ENCODE data around the gene LRRK1.

The LRRK1 gene

GRCh38 chr15:100981086-100981485 is 61.9 kb downstream of the LRRK1 start:
- no peak for DNase-seq

DNA sequence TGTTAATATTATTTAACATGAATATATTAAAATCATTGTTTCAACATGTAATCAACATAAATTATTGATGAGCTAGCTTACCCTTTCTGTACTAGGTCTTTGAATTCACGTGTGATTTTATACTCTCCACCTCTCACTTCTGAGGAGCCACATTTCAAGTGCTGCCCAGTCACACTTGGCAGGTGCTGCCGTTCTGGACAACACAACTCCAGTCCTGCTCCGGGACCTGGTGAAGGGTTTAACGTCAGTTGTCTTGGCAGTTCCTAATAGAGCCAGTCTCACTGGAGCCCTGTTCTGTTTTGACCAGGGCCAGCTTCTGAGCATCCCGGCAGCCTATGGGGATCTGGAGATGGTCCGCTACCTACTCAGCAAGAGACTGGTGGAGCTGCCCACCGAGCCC is 64.1 kb downstream of the LRRK1 start:
- no peak for DNase-seq

- no peak for DNase-seq
Measured at GRCh38 chr15:100985401-100985800, 66.2 kb downstream of the LRRK1 start.

GRCh38 chr15:100986158-100986896 is 67.2 kb downstream of the LRRK1 start:
- no peak for DNase-seq

- DNase-seq, result no peak
Measured at GRCh38 chr15:100987143-100987542, 68.0 kb downstream of the LRRK1 start.

DNA sequence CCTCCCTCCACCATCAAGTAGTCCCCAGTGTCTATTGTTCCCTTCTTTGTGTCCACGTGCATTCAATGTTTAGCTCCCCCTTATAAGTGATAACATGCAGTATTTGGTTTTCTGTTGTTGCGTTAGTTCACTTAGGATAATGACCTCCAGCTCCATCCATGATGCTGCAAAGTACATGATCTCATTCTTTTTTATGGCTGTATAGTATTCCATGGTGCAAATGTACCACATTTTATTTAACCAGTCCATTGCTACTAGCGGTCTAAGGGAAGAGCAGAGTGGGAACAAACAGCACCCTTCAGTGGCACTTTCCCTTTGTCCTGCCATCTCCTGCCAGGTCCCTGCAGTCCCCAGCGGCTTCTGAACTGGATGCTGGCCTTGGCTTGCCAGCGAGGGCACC is 69.1 kb downstream of the LRRK1 start:
- DNase-seq, result no peak

GRCh38 chr15:100988857-100989256 is 69.7 kb downstream of the LRRK1 start:
- no peak for DNase-seq

DNA sequence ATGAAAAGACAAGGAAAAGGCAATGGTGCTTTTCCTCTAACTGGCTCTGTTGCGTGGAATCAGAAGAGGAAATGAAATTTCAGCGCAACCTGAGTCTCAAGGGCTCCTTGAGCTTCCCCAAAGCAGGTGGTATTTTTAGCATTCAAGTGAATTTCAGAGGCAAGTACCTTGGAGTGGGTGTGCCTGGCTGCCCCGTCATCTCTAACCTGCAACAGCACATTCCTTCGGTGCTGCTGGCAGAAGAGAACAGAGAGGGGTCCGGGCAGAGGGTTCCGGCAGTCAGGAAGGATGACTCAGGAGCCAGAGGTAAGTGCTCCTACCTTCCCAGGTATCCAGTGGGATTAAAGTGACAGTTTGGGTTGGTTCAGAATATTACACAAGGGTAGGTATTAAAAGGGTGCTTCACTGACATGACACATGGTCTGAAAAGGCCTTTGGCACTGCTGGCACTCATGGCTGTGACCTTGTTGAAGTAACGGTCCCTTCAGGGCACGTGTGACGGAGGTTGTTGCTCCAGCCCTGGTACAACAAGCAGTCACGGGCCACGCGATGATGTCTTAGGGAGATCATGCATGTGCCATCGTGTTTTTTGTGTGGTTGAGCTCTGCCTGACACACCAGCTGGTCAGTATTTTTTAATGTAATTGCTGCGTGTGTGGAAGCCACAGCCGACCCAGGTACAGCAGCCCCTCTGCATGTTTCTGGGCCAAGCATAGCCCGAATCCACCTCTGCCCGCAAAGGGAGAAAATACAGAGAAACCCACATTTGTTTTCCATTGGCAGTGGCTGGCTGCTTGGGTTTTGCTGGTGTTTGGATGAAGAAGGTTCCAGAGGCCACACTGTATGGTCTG is 75.7 kb downstream of the LRRK1 start:
- no peak for DNase-seq

DNA sequence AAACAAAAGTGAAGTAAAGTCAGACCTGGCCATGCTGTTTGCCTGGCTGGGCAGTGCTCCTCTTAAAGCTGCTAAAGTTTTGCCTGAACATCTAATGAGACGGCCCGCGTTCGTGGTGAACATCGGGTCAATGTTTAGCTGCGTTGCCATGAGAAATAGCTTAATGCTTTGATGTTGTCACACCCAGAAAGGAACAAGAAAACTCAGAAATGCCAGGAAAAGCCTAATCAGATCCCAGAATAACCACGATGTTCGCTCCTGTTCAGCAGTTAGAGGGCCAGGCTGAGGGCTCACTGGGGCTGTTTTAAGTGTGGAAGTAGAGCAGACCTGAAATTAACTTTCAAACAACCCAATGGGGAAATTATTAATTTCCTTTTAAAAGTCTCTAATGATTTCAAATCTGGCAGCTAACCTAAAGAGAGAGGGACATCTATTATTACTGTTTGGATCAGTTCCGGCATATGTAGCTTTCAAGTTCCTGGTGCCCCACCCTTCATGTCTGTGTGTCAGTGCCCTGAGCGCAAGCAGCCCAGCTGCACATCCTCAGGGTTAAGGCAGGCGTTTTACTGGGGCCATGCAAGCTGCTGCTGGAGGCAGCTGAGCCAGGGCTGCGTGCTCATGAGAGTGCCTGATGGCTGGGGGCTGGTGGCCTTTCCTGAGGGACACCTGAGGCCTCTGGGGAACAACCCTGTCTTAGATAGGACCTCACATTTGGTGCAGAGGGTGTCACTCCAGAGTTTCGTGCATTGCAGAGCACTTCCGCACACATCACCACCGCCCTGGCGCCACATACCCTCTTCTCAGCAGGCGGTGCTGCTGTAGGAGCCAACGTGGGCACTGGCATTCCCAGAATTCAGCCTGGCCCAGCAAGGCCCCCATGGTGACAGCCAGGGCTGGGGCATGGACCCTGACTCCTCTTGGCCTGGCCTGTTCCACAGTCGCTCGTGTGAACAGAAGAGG is 76.6 kb downstream of the LRRK1 start:
- no peak for DNase-seq

DNA sequence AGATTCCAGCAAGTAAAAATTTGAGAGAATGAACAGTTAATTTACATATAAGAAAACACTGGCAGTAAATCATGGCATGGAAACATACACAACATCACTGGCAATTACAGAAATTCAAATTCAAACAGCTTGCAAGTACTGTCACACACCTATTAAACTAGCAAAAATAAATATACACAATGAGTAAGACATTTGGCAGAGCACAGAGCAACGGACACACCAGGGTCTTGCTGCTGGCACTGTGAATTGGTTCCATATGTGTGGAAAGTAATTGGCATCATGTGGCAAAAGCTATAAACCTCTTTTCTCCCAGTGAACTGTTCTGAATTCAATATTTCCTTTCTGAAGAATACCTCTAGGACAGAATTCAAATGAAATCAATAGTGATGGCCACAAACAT is 78.3 kb downstream of the LRRK1 start:
- DNase-seq, result no peak

GRCh38 chr15:100998630-100999029 is 79.5 kb downstream of the LRRK1 start:
- no peak for DNase-seq

- DNase-seq, result no peak
Measured at GRCh38 chr15:100999369-100999768, 80.2 kb downstream of the LRRK1 start.

GRCh38 chr15:101000271-101000681 is 81.1 kb downstream of the LRRK1 start:
- no peak for DNase-seq

DNA sequence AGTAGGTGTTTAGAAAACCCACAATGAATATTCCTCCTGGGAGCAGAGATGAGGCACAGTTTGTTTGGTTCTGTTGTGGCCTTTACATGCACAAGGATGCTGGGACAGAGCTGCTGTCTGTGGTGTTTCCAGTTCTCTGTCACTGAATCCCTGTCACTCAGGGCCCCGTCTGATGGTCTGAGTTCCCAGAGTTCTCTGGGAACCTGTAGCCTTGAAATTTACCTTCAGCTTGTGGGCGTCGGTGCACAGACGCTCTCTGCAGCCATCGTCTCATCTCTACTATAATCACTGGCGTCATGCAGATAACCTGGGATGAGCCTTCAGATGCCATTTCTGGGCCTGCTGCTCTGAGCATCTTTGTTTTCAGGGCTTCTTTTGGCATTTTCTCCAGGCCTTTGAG is 81.9 kb downstream of the LRRK1 start:
- no peak for DNase-seq

DNA sequence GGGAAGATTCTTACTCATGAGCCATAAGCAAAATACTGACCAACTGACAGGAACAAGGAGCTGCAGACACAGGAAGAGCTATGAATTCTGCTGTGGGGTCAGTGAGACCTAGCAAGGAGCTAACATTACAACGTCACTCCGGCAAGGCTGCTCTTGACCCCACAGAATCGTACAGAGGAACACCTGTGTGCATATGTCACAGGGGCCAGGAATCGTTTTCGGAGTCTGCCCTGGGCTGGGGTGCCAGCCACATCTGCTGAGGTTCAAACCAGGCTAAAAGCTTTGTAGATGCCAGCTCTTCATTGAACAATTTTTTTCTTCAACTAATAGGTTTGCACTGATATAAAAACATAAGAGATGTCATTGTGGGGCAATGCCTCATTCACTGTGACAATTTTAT is 82.6 kb downstream of the LRRK1 start:
- DNase-seq, result no peak

DNA sequence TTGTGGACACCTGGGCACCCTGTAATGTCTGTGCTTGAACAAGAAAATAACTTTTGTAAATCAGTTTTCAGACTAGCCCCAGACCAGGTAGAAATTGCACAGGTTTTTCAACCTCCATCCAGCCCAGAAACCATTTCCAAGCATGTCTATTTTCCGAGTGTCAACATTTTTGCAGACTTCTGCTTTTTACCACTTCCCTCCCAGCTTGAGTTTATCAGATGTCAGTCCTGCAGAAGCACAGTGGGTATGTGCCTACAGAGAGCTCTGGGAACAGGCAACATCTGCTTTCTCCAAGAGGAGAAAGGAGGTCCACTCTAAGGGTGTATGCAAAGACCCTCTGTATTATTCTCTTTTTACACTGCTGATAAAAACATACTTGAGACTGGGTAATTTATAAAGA is 83.9 kb downstream of the LRRK1 start:
- no peak for DNase-seq

DNA sequence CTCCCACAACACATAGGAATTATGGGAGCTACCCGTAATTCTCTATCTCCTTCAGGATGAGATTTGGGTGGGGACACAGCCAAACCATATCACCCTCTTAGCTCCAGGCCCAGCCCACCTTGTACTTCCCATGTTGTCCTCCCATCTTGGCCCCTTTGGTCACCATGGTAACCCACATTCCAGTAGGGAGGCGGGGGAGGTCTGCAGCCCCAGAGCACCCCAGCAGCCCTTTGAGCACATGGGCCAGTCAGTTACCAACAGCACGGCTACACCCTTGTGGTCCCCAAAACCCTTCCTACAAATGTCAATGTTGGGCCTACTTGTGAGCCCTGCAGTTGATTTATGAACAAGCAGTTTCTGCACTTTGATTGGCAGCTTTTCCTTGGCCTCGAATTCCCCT is 84.5 kb downstream of the LRRK1 start:
- DNase-seq, result no peak

DNA sequence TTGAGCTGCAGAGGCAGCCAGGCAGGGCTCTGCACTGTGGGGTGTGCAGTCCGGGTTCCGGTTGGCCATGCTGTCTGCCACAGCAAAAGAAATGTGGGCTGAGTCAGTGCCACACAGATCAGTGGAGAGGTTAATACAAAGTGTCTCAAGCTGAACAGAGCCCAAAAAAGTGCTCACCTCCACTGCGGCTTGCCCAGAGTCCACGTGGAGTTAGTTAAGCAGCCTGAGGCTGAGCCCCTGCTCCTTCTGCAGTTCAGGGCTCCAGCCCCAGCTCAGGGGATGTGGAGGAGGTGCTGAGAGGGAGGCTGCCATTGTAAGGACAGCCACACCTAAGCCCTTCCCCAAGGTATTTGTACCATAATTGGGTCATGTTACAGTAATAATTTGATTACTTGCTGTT is 85.3 kb downstream of the LRRK1 start:
- no peak for DNase-seq

DNA sequence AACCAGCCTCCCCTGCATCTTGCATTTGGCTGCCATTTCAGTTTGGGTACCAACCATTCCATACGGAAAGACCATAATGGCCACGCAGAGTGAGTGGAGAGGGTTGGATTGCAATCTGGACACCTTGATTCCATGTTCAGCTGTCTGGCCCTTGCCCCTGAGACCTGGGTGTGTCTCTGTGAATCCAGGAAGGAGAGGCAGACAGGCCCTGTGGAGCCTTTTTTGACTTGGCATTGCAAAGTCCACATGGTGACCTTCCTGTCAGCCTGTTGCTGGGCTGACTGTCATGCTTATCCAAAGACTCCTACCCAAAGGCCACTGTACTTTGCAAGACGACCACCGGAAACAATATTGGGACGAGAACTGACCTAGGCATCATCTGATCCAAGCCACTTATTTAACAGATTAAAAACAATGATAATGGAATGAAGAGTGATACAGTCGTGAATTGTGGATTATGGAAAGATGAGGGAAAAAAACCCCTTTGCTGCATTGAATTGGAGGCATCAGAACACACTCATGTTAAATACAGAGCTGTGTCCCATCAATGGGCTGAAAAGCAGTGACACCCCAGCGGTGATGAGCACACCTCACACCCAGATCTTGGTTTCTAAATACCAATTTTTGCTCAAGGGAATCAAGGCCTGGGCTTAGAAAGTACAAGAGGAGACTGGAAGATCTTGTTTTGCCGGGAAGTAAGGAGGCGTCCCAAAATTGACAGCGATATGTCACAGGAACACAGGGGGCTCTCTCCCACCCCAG is 86.0 kb downstream of the LRRK1 start:
- DNase-seq, result no peak

GRCh38 chr15:101006931-101007691 is 88.0 kb downstream of the LRRK1 start:
- peak in 3 of 5 experiments; percentile 30 to 51 (median 37) for DNase-seq

Data from T-helper 2 cell (primary cell).